Fibroblast of peridontal ligament (primary cell): ENCODE measurements around the gene RNF4.
"Not testable (repeated sequence)": the region's sequence is repeated elsewhere in the genome, so short reads cannot be mapped to it uniquely, and the experiment has no call there.

Experiments
- DNase-seq: peaks from one replicate; pipeline ENCODE4 v3.0.0-alpha.2; 2010; ENCODE audit errors: extremely low read depth

Gene RNF4

DNA sequence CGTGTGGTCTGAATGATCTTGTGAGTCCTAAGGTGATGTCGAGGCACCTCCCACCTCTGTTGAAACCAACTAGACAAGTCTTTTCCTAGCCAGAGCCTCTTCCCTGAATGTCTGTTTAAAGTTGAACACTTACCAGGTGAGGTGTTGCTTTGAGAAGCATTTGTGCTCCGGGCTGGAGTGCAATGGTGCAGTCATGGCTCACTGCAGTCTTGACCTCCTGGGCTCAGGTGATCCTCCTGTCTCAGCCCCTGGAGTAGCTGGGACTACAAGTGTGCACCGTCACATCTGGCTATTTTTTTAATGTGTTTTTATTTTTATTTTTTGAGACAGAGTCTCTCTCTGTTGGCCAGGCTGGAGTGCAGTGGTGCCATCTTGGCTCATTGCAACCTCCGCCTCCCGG is 18.1 kb downstream of the RNF4 start:
- no peak for DNase-seq

DNA sequence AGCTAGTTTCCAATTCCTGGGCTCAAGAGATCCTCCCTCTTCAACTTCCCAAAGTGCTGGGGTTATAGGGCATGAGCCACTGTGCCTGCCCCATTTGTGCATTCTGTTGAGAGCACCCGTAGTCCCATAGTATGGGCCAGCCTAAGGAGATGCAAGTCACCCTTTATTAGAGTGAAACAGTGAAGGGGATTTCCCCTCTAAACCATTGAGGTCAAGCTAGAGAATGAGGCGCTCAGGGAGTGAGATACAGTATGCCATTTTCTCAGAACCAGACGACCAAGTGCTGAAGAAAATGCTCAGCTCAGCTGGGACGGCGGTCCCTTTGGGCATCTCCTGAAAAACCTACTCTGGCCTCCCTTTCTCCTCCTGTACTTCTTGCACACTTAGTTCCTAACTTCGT is 18.7 kb downstream of the RNF4 start:
- no peak for DNase-seq

DNA sequence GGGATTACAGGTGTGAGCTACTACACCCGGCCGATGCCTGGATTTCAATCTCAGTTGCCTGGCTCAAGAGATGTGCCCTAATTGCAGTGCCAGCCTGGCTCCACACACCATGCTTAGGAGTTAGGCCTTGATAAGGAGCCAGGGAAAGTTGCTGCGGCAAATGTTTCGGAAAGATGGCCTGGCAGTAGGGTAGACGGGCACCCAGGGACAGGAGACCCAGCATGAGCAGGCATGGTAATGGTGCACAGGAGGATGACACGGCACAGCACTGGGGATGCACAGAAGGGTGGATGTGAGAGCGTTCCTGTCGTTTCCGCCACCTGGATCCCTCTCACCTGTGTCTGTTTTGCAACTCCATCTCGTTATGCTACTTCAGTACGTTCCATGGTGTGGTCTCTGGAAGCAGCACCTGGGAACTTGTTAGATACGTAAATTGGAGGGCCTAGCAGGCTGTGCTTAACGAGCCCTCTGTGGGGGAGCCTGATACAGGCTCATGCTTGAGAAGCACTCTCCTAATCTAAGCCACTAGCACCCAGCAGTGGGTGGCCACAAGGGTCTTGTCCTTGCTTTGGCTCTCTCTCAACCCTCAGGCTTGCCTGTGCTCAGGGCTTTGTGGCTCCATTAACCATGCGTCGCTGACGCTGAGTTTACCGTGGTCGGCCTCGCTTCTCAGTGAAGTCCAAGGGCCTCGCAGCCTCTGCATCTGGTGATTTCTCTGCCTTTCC is 20.3 kb downstream of the RNF4 start:
- no peak for DNase-seq

- no peak for DNase-seq
Measured at GRCh38 chr4:2489841-2490552, 21.1 kb downstream of the RNF4 start.

DNA sequence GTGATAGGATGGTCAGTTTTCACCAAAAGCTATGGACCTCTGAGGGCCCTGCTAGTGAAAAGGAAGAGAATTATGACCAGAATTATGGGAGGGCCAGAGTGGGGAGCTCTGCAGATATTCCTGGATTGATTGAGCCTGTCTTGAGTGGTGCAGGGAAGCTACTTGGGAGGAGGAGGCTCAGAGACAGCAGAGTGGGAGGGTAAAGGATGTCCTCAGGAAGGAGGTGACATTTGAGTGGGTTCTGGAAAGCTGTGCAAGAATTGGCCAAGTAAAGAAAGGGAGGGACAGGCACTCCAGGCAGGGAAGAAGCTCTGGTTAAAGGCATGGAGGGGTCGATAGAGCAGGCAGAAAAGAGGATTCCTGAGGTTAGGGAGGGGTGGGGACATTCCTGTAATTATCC is 24.1 kb downstream of the RNF4 start:
- DNase-seq, result no peak

GRCh38 chr4:2494992-2495391 is 26.1 kb downstream of the RNF4 start:
- no peak for DNase-seq

- no peak for DNase-seq
Measured at GRCh38 chr4:2497324-2497723, 28.4 kb downstream of the RNF4 start.

DNA sequence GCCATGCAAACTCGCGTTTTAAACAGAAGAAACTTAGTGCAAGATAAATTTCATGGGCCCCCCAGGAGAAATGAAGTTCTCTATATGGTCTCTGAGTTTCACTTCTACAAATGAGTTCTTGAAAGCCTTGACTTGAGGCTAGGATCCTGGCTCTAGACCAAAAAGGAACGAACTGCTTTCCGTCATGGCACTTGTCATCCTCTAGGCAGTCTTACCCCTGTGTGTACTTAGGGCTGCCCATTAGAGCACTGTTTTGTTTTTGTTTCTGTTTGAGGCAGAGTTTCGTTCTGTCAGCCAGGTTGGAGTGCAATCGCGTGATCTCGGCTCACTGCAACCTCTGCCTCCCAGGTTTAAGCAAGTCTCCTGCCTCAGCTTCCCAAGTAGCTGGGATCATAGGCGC is 29.0 kb downstream of the RNF4 start:
- no peak for DNase-seq

DNA sequence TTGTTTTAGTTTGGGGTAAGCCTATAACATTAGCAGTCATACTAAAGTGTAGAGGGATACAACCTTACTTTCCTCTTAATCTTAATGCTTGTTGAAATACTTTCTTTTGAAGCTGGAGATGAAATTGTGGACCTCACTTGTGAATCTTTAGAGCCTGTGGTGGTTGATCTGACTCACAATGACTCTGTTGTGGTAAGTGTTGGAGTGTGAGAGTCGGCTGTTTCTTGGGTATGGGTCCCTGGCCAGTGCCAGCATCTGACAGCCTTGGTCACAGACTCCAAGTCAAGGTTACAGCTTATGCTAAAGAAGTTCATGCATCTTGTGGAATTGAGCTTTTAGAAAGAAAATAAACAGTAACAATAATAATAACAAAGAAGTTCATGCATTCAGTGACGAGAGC is 31.6 kb downstream of the RNF4 start:
- DNase-seq, result no peak

DNA sequence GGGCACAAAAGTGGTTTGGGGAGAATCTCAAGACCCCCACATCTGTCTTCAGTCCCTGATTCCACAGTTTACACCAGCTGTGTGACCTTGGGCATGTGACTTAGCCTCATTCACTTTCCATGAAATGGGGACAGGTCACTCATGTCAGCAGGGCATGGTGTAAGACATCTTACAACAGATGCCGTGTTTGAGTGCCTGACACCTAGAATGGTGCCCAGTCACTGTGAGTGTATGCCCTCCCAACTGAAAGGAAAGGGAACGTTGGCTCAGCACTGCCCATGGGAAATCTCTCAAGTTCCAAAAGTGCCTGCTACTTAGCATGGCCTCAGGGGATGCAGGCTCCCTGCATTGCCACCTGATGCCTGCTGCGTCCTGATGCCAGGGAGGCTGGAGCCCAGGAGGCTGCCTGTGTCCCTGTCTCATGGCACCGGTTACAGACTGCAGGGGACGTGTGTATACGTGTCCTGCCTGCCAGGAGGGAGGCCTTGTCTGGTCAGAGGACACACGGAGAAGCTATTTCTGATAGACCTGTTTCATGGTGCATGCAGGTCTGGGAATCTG is 32.2 kb downstream of the RNF4 start:
- no peak for DNase-seq

GRCh38 chr4:2503809-2504208 is 34.9 kb downstream of the RNF4 start:
- DNase-seq, result no peak

DNA sequence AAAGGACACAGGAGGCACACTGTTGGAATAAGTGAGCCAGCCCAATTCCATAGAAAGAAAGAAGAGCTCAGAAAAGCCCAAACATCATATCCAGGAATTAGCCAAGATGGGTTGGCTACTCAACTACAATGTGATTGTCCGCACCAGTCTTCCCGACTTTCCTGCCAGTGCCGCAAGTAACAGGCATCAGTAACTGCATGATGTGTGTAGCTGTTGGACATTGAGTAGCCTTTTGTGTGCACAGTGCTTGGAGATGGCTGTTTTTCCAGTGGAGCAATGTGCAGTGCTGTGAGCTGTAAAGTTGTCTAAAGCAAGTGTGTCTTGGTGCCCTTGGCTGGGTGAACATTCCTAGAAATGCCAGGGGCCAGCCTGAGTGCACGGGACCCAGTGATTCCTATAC is 38.4 kb downstream of the RNF4 start:
- DNase-seq, result no peak

DNA sequence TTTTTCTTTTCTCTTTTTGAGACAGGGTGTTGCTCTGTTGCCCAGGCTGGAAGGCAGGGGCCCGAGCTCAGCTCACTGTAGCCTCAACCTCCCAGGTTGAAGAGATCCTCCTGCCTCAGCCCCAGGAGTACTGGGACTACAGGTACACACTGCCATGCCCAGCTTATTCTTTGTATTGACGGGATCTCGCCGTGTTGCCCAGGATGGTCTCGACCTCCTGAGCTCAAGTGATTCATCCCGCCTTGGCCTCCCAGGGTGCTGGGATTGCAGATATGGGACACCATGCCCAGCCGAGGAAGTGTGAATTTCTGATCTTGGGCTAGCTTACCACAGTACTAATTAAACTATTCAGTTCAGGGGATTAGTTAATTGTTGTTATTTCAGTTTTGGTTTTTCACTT is 38.9 kb downstream of the RNF4 start:
- no peak for DNase-seq

GRCh38 chr4:2510351-2511259 is 41.7 kb downstream of the RNF4 start:
- no peak for DNase-seq

DNA sequence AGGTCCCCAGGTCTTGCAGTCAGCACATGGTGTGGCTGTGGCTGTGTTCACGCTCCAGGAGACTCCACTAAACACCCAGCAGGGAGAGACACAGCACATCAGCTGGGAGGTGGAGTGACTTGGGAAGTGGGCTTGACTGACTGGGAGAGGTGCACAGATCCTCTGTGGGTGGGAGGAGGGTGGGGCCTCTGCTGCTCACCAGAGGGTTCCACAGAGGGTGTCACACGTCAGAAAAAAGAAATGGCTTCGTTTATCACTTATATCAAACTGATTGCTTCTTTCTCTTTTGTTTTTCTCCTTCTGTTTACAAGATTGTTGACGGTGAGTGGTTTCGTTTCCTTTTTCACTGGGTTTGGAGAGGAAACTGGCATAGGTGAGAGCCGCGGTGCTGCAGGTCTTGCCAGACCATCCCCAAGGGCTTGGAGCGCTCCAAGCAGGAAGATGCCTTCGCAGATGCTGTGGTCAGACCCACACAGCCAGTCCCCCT is 42.8 kb downstream of the RNF4 start:
- DNase-seq, result no peak

DNA sequence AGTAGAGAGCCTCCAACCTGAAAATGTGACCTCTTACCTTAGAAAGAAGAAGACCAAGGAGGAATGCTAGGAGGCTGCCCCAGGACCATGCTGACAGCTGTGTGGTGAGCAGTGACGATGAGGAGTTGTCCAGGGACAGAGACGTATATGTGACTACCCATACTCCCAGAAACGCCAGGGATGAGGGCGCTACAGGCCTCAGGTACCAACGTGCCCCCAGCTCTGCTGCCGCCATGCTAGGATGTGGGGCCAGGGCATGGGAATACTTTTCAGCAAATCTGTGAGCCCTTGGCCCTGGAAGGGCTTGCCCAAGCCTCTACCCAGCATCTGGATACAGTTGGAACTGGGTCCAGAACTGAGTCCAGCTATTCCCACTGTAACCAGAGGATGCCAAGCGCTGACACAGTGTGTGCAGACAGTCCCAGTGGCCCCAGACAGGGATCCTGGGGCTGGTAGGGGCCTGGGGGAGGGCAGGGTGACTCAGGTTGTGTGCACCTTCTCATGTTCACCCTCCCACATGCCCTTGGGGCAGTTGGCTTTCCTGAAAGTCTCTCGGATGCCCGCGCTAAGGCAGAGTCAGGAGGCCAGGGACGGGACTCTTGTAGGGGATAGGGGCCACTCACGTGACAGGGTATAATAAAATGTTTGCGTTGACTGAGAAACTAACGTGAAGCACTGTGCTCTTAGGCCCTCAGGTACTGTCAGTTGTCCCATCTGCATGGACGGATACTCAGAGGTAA is 43.7 kb downstream of the RNF4 start:
- no peak for DNase-seq

DNA sequence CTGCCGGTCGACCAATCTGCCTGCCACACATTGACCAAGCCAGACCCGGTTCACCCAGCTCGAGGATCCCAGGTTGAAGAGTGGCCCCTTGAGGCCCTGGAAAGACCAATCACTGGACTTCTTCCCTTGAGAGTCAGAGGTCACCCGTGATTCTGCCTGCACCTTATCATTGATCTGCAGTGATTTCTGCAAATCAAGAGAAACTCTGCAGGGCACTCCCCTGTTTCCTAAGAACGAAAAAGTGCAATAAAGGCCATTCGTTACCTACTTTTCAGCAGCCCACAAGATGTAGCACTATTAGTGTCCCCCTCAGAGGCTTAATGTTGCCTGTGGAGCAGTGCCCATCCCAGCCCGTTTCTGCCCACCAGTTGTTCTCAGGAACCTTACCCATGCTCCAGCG is 45.3 kb downstream of the RNF4 start:
- DNase-seq, result not testable (repeated sequence)

DNA sequence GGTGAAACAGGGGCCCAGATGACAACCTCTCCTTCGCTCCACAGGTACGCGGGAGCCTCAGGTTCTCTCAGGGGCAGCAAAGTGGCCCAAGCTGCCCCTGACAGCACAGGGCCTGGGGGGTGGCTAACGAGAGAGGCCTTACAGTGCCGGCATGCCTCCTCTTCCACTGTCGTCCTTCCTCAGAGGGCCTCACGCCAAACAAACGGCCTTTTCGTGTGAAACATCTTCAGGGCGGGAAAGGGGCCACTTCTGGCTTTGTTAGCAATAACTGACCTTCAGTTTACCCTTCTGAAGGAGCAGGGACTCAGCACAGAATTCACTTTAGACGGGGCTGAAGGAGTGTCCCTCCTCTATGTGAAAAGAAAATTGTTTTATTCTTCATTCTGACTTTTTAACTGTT is 46.0 kb downstream of the RNF4 start:
- DNase-seq, result not testable (repeated sequence)

- no peak for DNase-seq
Measured at GRCh38 chr4:2515830-2516550, 47.1 kb downstream of the RNF4 start.

DNA sequence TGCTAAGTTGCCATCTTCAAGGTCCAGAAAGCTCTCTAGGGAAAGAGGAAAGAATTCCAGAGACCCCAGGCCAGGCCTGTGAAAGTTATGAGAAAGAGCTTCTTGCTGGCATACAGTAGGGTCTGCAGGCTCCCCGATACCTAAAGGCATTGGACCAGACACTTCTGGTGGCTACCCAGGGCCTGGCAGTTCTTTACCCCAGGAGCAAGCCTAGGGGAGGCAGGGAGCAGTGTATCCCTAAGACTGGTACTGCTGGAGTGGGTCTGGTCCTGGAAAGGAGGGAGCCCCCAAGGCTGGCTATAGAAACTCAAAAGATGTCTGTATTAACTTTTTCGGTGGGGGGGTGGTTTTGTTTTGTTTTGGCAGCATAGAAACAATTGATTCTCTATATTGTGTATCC is 47.7 kb downstream of the RNF4 start:
- DNase-seq, result no peak

DNA sequence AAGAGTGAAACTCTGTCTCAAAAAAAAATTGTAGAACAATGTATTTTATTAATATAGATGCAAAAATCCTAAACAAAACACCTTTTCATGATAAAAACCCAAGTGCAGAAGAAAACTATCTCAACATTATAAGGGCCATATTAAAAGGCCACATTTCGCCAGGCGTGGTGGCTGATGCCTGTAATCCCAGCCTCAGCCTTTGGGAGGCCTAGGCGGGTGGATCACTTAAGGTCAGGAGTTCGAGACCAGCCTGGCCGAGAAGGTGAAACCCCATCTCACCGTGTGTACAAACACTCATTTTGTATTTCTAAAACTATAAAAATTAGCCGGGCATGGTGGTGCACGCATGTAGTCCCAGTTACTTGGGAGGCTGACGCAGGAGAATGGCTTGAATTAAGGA is 57.7 kb downstream of the RNF4 start:
- DNase-seq, result no peak
